ENCODE data around the gene RAD9A. TPM values are rescaled to one million over a fixed set of nuclear protein-coding genes. Genes with fewer than 3 reads are reported as not detected.

Gene RAD9A
- total and polyA plus RNA-seq, 2 experiments from 2014 or later = 13.9 to 17.0 TPM

- Mint-ChIP-seq H3K9me3 (no peaks in the 10 kb centered on the region), H3K4me3 (no peak overlapping the region; the same call in 2 of the 3 replicates), H3K27ac (peak overlapping the region; percentile 48; the same call in 1 of the 2 replicates), H3K27me3 (ENCODE audit: insufficient read depth, low read depth, poor library complexity) (peaks cover 15% of the 10 kb centered on the region), H3K4me1 (peaks cover 29% of the 10 kb centered on the region), H3K36me3 (ENCODE audit: low read depth) (peaks cover 30% of the 10 kb centered on the region)
- TF ChIP-seq, protein P1, sequence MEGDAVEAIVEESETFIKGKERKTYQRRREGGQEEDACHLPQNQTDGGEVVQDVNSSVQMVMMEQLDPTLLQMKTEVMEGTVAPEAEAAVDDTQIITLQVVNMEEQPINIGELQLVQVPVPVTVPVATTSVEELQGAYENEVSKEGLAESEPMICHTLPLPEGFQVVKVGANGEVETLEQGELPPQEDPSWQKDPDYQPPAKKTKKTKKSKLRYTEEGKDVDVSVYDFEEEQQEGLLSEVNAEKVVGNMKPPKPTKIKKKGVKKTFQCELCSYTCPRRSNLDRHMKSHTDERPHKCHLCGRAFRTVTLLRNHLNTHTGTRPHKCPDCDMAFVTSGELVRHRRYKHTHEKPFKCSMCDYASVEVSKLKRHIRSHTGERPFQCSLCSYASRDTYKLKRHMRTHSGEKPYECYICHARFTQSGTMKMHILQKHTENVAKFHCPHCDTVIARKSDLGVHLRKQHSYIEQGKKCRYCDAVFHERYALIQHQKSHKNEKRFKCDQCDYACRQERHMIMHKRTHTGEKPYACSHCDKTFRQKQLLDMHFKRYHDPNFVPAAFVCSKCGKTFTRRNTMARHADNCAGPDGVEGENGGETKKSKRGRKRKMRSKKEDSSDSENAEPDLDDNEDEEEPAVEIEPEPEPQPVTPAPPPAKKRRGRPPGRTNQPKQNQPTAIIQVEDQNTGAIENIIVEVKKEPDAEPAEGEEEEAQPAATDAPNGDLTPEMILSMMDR (conservative IDR thresholded peaks at IDR 0.05; ENCODE audit: low read depth in 2 of 2) = peak; percentile 43 to 64
- TF ChIP-seq ZNF462 (CRISPR knock-in tag; IDR thresholded peaks at IDR 0.05) (no peak), POLR2AphosphoS5 (IDR thresholded peaks at IDR 0.05; ENCODE audit: low read depth) (peak; percentile 34; the same call in 1 of the 2 replicates), EZH2 (IDR thresholded peaks at IDR 0.05; ENCODE audit: low read depth, unreplicated experiment) (no peak), NANOG (IDR thresholded peaks at IDR 0.05; ENCODE audit: borderline replicate concordance) (no peak), JUNB (IDR thresholded peaks at IDR 0.05; ENCODE audit: unreplicated experiment) (no peak)
- Histone ChIP-seq H4K20me1 (replicated peaks; ENCODE audit: insufficient read depth) (no peaks in the 10 kb centered on the region), H3K9me2 (ENCODE audit: insufficient read depth) (no peaks in the 10 kb centered on the region), H3K27ac (ENCODE audit: low read depth) (no peak overlapping the region), H2AFZ (no peak overlapping the region), H3F3A (replicated peaks; ENCODE audit: low read depth) (0 out of 2 replicates have a peak, but pooled peaks cover 16% of the 10 kb centered on the region), H3K4me1 (ENCODE audit: insufficient read depth) (peaks cover 17% of the 10 kb centered on the region), H3K27me3 (ENCODE audit: insufficient read depth) (no peaks in the 10 kb centered on the region), H3K4me2 (no peak overlapping the region), H3K4me3 (no peak overlapping the region), H3K36me3 (ENCODE audit: insufficient read depth) (0 out of 2 replicates have a peak, but pooled peaks cover 3% of the 10 kb centered on the region), H3K79me2 (replicated peaks; ENCODE audit: insufficient read depth) (no peaks in the 10 kb centered on the region)
- peak; percentile 61 for DNase-seq (ENCODE audit: low spot score)
- peak; percentile 4; the same call in 2 of the 3 replicates for ATAC-seq
These were observed 47.8 kb downstream of the RAD9A start for GRCh38 chr11:67439321-67440228.

All from GM23338 (cell line).